Islet precursor cell (in vitro differentiated cells): ENCODE results near the gene TNNC1.

ENCODE experiments used
- DNase-seq: peaks from one replicate; pipeline ENCODE4 v3.0.0-alpha.2; 2018

The TNNC1 gene

DNA sequence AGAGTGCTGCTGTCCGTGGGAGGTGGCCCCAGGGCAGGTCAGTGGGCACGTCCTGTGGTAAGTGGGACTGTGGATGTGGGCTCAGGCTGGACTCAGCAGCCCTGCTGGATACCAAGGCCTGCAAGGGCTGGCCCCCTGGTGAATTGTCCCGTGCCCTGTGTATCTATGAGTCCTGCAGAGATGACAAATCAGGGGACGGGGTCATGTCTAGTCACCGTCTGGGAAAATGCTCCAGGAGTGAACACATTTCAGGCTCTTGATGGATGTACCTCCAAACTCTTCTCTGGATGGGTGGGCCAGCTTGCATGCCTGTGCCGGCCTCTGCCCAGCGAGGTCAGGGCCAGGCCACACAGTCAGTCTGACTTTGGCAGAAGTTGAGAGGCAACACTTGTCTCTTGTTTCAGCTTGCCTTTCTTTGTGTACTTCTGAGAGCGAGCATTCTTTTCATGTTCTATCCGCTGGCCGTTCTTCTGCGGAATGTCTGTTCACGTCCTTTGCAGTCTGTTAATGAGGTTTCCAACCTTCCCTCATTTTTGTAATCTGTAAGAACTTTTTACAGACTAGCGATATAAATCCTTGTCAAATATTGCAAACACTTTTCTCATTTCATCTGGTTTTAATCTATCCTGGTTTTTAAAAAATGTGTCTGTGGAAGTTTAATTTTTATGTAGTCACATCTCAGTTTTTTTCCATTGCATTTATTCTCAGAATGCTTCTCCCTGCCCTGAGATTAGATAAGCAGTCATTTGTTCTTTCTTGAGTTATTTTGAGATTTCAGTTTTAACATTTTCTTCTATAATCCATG, 29.9 kb upstream of the TNNC1 start:
- no peak for DNase-seq

DNA sequence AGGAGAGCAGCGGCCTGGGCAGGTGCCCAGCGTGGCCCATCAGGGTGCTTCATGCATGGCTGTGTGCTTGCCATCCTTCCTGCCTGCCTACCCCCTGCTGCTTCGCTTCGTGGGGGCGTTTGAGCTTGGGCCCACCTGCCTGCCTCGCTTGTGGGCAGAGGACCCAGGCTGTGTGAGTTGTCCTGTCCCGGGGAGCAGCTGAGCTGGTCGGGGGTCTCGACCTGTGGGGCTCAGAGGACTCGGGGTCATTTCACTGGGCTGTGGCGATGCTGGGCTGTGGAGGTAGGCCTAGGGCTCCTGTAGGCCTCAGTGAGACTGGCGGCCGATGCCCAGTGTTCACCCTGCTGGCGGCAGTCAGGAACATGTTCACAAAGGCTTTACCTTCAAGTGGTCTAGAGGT, 29.2 kb upstream of the TNNC1 start:
- DNase-seq: no peak

- DNase-seq: peak; percentile 75
Observed at GRCh38 chr3:52481819-52482521, 28.1 kb upstream of the TNNC1 start.

DNA sequence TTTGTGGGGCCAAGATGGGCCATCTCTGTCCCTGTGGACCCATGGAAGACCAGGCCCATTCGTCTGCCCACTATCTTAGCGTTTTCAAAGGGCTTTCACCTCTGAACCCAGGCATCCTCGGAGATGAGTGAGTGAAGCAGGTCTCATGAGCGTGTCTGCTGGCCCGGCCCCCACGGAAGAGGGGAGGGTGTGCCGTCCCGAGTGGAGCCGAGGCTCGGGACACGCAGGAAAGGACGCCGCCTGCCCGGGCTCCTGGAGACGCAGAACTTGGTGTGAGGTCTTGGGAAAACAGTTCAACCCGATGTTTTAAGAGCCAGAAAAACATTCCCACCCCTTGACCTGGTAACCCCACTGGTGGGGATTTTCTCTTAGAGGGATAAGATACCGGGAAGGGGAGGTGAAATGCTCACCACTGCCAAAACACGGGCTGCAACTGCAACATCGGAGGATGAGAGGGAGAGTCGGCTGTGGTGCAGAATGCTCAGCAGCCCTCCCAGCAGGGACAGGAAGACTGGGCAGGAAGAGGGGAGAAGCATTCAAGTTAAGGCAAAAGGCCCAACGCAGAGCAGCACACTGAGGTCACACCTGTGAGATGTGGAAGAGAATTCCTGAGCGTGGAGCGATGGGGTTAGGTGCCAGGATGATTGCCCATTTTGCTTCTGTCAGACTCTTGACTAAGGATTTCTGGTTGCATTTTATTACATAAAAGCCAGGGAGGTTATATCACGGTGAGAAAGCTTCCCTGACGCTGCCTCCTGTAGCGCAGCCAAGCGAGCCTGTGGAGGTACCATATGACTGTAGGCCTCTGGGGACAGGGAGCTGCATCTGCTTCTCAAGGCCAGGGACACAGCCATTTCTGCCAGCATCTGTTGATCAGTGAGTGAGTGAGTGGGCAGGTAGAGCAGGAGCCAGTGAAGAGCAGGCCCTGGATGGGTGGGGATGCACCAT, 27.2 kb upstream of the TNNC1 start:
- no peak for DNase-seq

DNA sequence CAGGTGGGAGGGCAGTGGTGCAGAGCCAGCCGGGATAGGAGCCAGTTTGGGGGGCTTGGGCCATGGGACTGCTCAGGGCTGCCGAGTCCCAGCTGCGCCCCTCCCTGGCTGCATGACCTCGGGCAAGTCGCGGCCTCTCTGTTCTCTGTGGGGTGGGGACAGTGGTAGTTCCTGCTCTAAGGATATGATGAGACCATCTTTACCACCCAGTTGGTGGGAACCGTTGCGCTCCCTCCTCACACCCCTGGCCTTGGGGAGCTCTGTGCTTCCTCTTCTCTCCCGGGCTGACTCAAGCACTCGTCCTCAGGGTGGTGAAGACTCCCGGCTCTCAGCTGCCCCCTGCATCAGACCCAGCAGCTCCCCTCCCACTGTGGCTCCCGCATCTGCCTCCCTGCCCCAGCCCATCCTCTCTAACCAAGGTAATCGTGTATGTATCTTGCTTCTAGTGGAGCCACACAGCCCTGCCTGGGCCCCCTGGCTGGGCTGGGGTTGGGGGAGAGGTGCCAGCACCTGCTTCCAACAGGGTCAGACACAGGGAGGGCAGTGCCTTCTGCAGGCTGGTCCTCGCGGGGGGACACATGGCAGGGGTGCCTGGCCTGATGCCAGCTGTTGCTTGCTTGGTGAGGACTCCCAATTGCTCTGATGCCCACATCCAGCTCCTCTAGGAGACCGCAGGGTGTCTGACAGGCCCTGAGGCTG, 26.2 kb upstream of the TNNC1 start:
- DNase-seq: no peak

- no peak for DNase-seq
Observed at GRCh38 chr3:52479037-52479876, 25.4 kb upstream of the TNNC1 start.

DNA sequence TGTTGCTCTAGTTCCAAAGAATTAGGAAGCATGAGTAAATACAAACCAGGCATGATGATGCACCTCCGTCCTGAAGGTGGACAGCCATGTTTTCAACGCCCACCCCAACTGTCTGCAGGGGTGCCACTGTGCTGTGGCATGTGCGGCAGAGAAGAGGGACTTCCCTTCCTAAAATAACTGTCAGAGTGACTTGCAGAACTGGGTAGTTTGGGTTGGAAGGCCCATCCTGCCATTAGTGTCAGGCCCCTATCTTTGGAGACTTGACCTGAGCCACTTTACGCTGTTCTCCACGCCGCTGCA, 23.9 kb upstream of the TNNC1 start:
- no peak for DNase-seq

DNA sequence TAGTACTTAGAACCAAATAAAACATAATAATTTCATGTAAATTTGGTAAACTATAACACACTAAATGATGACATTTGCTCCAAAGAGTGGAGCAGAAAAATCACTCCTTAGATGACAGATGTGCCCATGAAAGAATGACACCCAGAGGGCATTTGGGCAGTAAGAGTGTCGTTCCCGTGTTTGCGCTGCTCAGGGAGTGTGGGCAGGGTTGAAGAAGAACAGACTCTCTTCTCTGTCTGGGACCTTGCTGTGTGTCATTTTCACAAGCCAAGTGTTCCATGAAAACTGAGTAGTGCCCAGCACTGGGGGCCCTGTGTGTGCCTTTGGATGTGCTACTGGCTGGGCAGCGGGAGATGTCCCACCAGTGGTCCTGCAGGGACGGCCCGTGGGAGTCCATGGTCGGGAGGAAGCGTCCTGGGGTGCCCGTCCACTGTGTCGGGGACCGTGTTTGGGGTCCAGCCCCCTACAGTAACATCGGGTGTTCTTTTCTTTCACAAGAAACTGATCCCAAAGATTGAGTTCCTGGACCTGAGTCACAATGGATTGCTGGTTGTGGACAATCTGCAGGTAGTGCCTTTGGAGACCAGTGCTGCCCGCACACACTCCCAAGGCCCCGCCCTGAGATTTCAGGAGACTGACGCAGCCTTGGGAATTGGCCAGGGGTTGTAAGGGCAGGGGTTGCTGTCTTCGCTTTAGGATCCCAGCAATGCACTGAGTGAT, 23.4 kb upstream of the TNNC1 start:
- DNase-seq: no peak

DNA sequence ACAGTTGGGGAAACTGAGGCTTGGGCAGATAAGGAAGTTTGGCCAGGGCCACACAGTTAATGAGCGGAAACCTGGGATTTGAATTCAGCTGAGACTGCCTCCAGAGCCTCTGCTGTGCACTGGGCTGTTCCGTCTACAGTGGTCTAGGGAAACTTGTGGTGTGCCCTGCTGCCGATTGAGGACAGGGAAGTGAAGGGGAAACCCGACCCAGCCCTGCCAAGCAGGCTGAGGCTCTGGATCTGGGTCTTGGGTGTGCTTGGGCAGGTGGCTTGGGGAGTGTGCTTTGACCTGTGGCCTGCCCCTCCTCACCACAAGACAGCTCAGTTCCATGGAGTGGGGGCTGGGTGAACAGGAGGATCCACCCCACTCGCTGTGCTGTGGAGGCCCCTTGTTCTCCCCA, 19.2 kb upstream of the TNNC1 start:
- DNase-seq: no peak

DNA sequence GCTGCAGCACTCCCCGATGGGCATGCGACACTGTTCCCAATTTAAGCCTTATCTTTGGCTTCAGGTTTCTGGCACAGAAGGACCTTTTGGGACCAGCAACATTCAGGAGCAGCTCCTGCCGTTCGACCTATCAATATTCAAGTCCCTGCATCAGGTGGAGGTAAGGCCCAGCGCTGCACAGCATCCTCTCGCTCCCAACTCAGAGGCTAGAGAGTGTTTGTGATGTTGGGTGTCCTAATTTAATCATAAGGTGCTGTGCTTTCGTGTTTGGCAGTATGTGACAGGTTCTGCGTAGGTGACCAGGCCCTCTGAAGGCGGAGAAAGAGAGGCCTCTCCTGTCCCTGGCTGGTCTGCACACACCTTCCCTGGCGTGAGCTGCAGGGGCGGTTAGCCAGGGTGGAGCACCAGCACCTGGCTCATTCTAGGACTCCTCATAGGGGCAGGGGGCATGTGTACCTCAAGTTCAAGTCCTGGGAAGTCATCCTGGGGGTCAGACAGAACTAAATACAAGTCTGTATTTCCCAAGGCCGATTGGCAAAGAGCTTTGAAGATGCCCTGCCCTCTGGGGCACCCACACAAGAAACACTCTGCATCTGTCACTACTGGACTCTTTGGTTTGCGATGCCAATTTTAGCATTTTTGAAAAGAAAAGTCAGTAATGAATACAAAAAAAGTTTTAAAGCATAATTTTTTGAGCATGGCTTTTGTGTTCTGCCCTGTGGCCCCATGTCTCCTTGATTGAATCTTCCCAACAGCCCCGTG, 18.6 kb upstream of the TNNC1 start:
- DNase-seq: no peak

DNA sequence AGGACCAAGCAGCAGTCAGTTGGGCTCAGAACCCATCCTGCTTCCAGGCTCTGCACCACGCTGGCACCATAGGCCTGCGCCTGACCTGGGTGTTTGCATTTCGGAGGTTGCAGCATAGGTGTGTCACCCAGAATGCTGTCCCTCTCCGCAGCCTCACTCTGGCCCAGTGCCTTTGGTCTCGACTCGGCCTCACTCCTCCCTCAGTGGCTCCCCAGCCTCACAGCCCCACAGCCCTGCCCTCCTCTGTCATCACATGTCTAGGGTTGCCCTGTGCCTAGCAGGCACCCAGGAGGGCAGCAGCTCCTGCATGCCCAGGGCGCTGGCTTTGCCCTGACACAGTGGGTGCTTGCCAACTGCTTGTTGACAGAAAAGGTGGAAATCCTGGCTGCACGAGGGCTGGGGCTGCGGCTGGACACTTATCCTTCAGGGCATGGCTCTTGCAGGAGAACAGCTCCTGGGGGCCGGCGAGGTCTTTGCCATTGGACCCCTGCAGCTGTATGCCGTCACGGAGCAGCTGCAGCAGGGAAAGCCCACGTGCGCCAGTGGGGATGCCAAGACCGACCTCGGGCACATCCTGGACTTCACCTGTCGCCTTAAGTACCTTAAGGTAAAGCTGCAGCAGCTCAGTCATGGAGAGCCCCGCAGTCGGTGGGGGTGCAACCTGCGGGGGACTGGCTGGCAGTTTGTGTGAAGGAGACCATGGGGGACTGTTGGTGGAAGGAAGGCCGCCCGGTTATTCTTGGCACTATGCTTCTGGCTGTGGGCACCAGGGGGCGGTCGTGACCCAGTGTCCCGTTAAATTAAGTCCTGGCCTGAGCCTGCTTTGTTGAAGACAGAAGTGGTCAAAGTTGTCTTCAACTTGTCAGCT, 17.8 kb upstream of the TNNC1 start:
- no peak for DNase-seq

- DNase-seq: no peak
Observed at GRCh38 chr3:52470920-52471319, 17.1 kb upstream of the TNNC1 start.

DNA sequence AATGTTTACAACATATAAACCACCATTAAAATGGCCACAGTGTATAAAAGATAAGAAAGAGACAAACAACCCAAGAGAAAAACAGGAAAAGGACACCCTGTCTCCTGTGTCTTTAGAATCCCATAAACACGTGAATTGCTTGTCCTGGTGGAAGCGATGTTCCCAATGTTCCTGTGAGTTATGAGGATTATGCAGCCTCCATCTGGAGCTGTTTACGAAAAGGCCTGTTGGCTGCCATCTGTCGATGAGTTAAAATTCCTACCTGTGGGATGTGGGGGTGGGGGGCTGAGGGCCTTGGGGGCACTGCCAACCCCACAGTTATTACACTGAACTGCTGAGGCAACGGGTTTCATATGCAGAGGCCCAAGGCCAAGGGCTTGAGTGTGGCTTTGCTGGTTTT, 15.2 kb upstream of the TNNC1 start:
- DNase-seq: no peak

GRCh38 chr3:52468336-52468735, 14.5 kb upstream of the TNNC1 start:
- no peak for DNase-seq

DNA sequence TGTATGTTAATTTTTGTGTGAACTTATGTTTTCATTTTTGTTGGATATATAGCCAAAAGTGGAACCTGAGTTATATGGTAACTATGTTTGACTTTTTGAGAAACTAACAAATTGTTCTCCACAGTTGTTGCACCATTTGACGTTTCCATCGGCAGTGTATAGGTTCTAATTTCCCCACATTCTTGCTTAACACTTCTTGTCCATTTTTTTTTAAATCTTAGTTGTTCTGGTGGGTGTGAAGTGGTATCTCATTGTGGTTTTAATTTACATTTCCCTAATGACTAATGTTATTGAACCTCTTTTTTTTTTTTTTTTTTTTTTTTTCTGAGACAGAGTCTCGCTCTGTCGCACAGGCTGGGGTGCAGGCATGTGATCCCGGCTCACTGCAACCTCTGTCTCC, 9.6 kb upstream of the TNNC1 start:
- no peak for DNase-seq

DNA sequence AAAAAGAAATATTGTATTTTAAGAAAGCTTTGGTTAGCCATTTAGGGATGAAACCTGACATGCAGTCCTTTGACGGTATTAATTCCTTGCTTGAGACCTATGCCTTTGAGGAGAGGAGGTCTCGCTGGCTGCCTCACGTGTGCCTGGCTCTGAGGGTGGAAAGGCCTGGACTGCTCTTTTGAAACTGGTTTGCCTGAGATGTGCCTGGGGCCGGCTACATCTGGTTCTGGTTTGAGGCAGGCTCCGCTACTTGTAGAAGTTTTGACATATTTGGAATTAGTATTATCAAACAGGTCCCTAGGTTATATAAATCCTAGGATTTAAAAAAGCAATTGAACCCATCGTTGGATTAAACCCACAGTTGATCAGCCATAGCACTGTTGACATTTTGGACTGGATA, 8.0 kb upstream of the TNNC1 start:
- DNase-seq: no peak

- no peak for DNase-seq
Observed at GRCh38 chr3:52458770-52459545, 5.1 kb upstream of the TNNC1 start.

- no peak for DNase-seq
Observed at GRCh38 chr3:52458031-52458760, 4.4 kb upstream of the TNNC1 start.
